GM19468 (cell line): ENCODE results near the gene CCL3.

Source experiments
- ATAC-seq: cut with Tn5 transposase; IDR thresholded peaks from one replicate; pipeline ENCODE4 v1.9.1; 2021; ENCODE audit warnings: mild to moderate bottlenecking, moderate library complexity, moderate number of reproducible peaks; ENCODE audit not compliant: unreplicated experiment; ENCODE audit errors: extremely low read depth

The CCL3 gene

DNA sequence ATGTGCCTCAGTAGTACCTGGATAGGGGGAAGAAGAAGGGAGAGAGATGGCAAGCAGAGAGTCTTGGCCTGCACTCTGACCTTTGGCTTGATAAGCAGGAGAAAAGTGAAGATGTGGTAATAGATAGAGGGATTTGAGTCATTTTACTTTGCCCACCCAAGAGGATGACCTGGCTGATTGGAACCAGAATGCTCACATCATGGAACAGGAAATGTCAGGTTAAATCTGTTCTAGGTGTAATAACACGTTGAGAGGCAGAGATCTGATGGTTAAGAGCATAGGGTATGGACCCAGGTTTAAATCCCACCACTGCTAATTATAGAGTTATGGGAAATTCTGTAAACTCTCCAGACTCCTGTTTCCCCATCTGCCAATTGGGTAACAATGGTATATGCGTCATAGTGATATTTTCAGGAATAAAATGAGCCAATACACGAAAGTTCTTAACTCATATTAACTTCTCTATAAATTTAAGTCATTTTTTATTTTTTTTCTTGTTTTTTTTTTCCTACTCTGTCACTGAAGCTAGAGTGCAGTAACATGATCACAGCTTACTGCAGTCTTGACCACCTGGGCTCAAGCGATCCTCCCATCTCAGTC is 33.9 kb downstream of the CCL3 start:
- ATAC-seq, result no peak

DNA sequence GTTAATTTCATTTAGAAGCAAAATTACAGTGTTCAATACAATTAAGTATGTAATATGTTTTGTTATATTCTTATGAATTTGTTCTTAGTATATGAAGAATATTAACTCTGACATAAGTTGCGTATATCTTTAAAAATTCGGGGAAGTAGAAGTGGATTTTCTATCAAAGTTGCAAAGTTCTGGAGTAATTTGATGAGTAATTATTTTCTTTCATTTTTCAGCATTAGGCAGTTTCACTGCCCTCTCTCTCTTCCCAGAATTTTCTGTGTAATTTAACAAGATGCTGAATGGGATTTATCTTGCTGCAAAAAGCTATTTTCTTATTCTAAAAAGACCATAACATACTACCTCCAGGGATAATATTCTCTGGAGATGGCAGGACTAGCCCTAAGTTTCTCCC is 34.8 kb downstream of the CCL3 start:
- no peak for ATAC-seq

DNA sequence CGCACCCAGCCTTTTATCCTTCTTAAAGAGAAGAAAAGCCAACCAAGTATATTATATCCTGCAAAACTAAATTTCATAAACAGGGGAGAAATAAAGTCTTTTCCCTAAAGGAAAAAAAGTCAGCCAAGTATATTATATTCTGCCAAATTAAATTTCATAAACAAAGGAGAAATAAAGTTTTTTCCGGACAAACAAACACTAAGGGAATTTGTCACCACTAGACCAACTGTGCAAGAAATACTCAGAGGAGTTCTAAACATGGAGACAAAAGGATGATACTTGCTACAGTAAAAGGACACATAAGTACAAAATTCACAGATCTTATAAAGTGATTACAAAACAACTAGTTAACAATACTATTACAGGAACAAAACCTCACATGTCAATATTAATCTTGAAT is 40.3 kb downstream of the CCL3 start:
- no peak for ATAC-seq

DNA sequence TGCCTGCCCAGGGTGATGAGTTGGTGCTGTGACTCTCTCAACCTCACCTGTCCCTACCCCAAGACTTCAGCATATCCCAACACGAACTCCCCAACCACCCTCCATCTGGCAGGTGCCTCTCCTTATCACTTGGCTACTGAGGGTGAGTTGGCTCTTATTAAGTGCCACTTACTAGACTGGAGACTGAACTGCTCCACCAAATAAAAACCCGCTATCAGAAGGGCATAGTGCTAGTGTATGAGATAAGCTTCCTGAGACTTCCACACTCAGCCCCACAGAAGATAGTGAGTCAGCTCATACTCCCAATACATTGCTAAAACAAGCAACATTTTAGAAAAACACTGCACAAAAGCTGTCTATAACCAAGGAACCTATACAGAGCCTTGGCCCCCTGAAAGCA is 41.9 kb downstream of the CCL3 start:
- no peak for ATAC-seq
